GM12872 (cell line): ENCODE data around the gene SLC4A2.

ENCODE experiments used
- CTCF ChIP-seq: IDR thresholded peaks from 3 replicates; pipeline ENCODE4 v1.5.1; 2011; ENCODE audit warnings: low read depth, mild to moderate bottlenecking, low read length, moderate library complexity; ENCODE audit not compliant: insufficient read depth

Gene SLC4A2

GRCh38 chr7:151088856-151089699 lies 29.7 kb downstream of the SLC4A2 start:
- no peak for TF ChIP-seq CTCF

GRCh38 chr7:151089893-151090730 lies 30.7 kb downstream of the SLC4A2 start:
- no peak for TF ChIP-seq CTCF

- TF ChIP-seq CTCF, result no peak
Observed at GRCh38 chr7:151091003-151091402, 31.6 kb downstream of the SLC4A2 start.

GRCh38 chr7:151091431-151091830 lies 32.0 kb downstream of the SLC4A2 start:
- TF ChIP-seq CTCF, result peak; percentile 83

- TF ChIP-seq CTCF, result no peak
Observed at GRCh38 chr7:151091988-151092387, 32.6 kb downstream of the SLC4A2 start.

DNA sequence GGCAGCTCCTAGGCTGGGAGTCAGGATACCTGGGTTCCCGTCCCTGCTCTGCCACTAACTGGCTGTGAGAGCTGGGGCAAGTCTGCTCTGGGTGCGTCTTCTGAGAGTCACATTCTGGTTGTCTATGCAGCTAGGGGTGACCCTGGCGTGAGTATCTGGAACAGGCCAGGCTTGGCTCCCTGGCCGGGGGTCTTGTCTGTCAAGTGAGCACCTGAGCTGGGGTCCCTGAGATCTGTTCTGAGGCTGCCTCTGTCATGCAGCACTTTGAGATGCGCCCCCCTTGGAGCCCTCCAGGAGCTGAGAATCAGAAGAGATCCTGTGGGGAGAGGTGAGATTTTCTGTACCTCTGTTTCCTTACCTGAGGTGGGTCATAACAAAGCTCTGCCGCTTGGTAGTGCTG lies 34.4 kb downstream of the SLC4A2 start:
- no peak for TF ChIP-seq CTCF

- no peak for TF ChIP-seq CTCF
Observed at GRCh38 chr7:151094675-151095074, 35.3 kb downstream of the SLC4A2 start.
